CD14-positive monocyte (primary cell): ENCODE data around the gene FAM110D. TPM values are rescaled to one million over a fixed set of nuclear protein-coding genes. Genes with fewer than 3 reads are reported as not detected.

Experiments used
- DNase-seq, 3 donors: peaks; one replicate each; pipeline ENCODE4 v3.0.0-alpha.2; 2011 to 2022
- H2AFZ ChIP-seq: 2 replicates; pipeline ENCODE4 v1.6.0; 2012; ENCODE audit warnings: mild to moderate bottlenecking, low read depth, low read length, inconsistent platforms; ENCODE audit not compliant: insufficient read depth, poor library complexity, severe bottlenecking
- H3K27ac ChIP-seq, 2 donors: 1 replicate in 1 of 2; 2 replicates in 1 of 2; pipeline ENCODE4 v1.5.1; 2012 to 2013; ENCODE audit warnings: low read length in 2 of 2, control low read depth in 1 of 2, inconsistent platforms in 1 of 2, low read depth in 1 of 2, mild to moderate bottlenecking in 1 of 2
- H3K27me3 ChIP-seq, 2 donors: one replicate each; pipeline versions ENCODE4 v1.6.0 to v1.6.1; 2011 to 2013; ENCODE audit warnings: low read length in 2 of 2; ENCODE audit not compliant: control insufficient read depth in 2 of 2, insufficient read depth in 2 of 2
- H3K36me3 ChIP-seq, 2 donors: replicated peaks in 1 of 2; 1 replicate in 1 of 2; 2 replicates in 1 of 2; pipeline versions ENCODE4 v1.5.1 to v1.6.1; 2012 to 2013; ENCODE audit warnings: low read length in 2 of 2, control low read depth in 1 of 2, inconsistent platforms in 1 of 2, mild to moderate bottlenecking in 1 of 2; ENCODE audit not compliant: insufficient read depth in 2 of 2, control insufficient read depth in 1 of 2
- H3K4me1 ChIP-seq, 2 donors: 1 replicate in 1 of 2; 2 replicates in 1 of 2; pipeline versions ENCODE4 v1.5.1 to v1.6.1; 2012 to 2013; ENCODE audit warnings: low read length in 2 of 2, control low read depth in 1 of 2, inconsistent platforms in 1 of 2, mild to moderate bottlenecking in 1 of 2, moderate library complexity in 1 of 2; ENCODE audit not compliant: insufficient read depth in 2 of 2, control insufficient read depth in 1 of 2
- H3K4me2 ChIP-seq: replicated peaks from 2 replicates; pipeline ENCODE3; 2012; ENCODE audit warnings: low read length, moderate library complexity, mild to moderate bottlenecking; ENCODE audit not compliant: poor library complexity, severe bottlenecking; ENCODE audit errors: extremely low read depth
- H3K4me3 ChIP-seq, 3 experiments: fragments of 200-600 bp in 1 of 3; sonication (generic) in 1 of 3; replicated peaks in 1 of 3; 1 replicate in 2 of 3; 2 replicates in 1 of 3; pipeline ENCODE4 v1.5.1; 2011 to 2013; ENCODE audit warnings: low read length in 3 of 3, mild to moderate bottlenecking in 3 of 3, control low read depth in 2 of 3, low read depth in 2 of 3, inconsistent platforms in 1 of 3, moderate library complexity in 1 of 3
- H3K79me2 ChIP-seq: 2 replicates; pipeline ENCODE4 v1.6.0; 2012; ENCODE audit warnings: mild to moderate bottlenecking, control low read depth, inconsistent platforms, low read length, moderate library complexity; ENCODE audit not compliant: insufficient read depth
- H3K9ac ChIP-seq: 2 replicates; pipeline ENCODE4 v1.6.0; 2017; ENCODE audit warnings: low read length, mild to moderate bottlenecking; ENCODE audit not compliant: insufficient read depth, poor library complexity, severe bottlenecking
- H3K9me3 ChIP-seq, 2 donors: replicated peaks in 1 of 2; 1 replicate in 1 of 2; 2 replicates in 1 of 2; pipeline versions ENCODE4 v1.5.1 to v1.6.1; 2012 to 2013; ENCODE audit warnings: low read length in 2 of 2, control low read depth in 1 of 2; ENCODE audit not compliant: control insufficient read depth in 1 of 2, insufficient read depth in 1 of 2
- H4K20me1 ChIP-seq: 2 replicates; pipeline ENCODE4 v1.6.0; 2012; ENCODE audit warnings: mild to moderate bottlenecking, low read length, control low read depth, moderate library complexity; ENCODE audit not compliant: insufficient read depth
- H3K27ac Mint-ChIP-seq, 7 donors: one replicate each; pipeline ENCODE4 v1.8.0; 2020; ENCODE audit warnings: mild to moderate bottlenecking in 7 of 7, mixed read lengths in 7 of 7, moderate library complexity in 6 of 7, inconsistent platforms in 2 of 7
- H3K27me3 Mint-ChIP-seq, 3 donors: one replicate each; pipeline ENCODE4 v1.8.0; 2021 to 2022; ENCODE audit warnings: low read depth in 3 of 3, mild to moderate bottlenecking in 3 of 3, mixed read lengths in 3 of 3, moderate library complexity in 3 of 3, inconsistent platforms in 1 of 3
- H3K36me3 Mint-ChIP-seq, 2 donors: one replicate each; pipeline ENCODE4 v1.8.0; 2020; ENCODE audit warnings: mixed read lengths in 2 of 2, inconsistent platforms in 1 of 2, mild to moderate bottlenecking in 1 of 2
- H3K4me1 Mint-ChIP-seq: one replicate; pipeline ENCODE4 v1.8.0; 2020; ENCODE audit warnings: mild to moderate bottlenecking, mixed read lengths
- H3K4me3 Mint-ChIP-seq, 2 donors: one replicate each; pipeline ENCODE4 v1.8.0; 2020; ENCODE audit warnings: mild to moderate bottlenecking in 2 of 2, mixed read lengths in 2 of 2, moderate library complexity in 1 of 2
- H3K9me3 Mint-ChIP-seq, 7 donors: one replicate each; pipeline ENCODE4 v1.8.0; 2020 to 2022; ENCODE audit warnings: mixed read lengths in 7 of 7, mild to moderate bottlenecking in 6 of 7, moderate library complexity in 6 of 7, inconsistent platforms in 2 of 7
- CTCF ChIP-seq: fragments of 200-600 bp; IDR thresholded peaks from one replicate; pipeline ENCODE4 v1.8.0; 2022; ENCODE audit warnings: antibody characterized with exemption, mild to moderate bottlenecking
- WGBS: methylation state at CpG from one replicate; pipeline ENCODE4 v1.1.5; 2013; ENCODE audit warnings: missing lambda C conversion rate; ENCODE audit not compliant: insufficient coverage; 5-methylcytosine and 5-hydroxymethylcytosine counted together
- intact Hi-C, 2 donors: fragments of 100-400 bp; cut with micrococcal nuclease; formaldehyde crosslinking; loops; one replicate each; pipeline versions ENCODE4 v1.15.0 to v1.15.1; 2023
- polyA plus RNA-seq, 3 donors: library from polyadenylated mRNA; depleted of rRNA in 1 of 3; unstranded in 2 of 3; stranded (reverse) in 1 of 3; fragments of 300-500 nt in 2 of 3; fragments of >200 nt in 1 of 3; fragmentation: Illumina TruSeq in 2 of 3; gene quantifications; 1 replicate in 2 of 3; 2 replicates in 1 of 3; pipeline ENCODE4 v1.2.3, GENCODE V29; 2012 to 2021

Gene FAM110D
- polyA plus RNA-seq, 3 donors, result not detected

- Histone ChIP-seq H3K9ac (no peak overlapping the region), H3K36me3 (no peaks in the 10 kb centered on the region), H3K27me3 (no peaks in the 10 kb centered on the region), H3K27ac (no peak overlapping the region), H2AFZ (peak overlapping the region; percentile 56), H3K9me3 (no peaks in the 10 kb centered on the region), H3K4me2 (peak overlapping the region; percentile 35), H3K79me2 (no peaks in the 10 kb centered on the region), H3K4me1 (peaks cover 13 to 20% of the 10 kb centered on the region in 2 donors), H3K4me3 (no peak overlapping the region), H4K20me1 (no peaks in the 10 kb centered on the region)
- peak overlapping the region in 1 of 2 donors; percentile 39 for H3K4me3 Mint-ChIP-seq
- H3K27ac Mint-ChIP-seq, result no peak overlapping the region
- DNase-seq, result peak; percentile 67 to 87 (median 81)
- peak; percentile 89 for TF ChIP-seq CTCF
- intact Hi-C loops, result loop anchor here (1.0 to 10.0 kb wide), 3 partner anchors 40 to 110 kb away; no protein-coding TSS in a partner anchor
- H3K36me3 Mint-ChIP-seq, result no peaks in the 10 kb centered on the region
- H3K4me1 Mint-ChIP-seq, result peaks cover 20% of the 10 kb centered on the region
- peaks cover 3 to 6% (median 4%) of the 10 kb centered on the region in 3 donors for H3K27me3 Mint-ChIP-seq
- H3K9me3 Mint-ChIP-seq, result no peaks in the 10 kb centered on the region
- WGBS, result 39% methylated on average over 6 of the region's 19 CpGs
These were observed 13.6 kb upstream of the FAM110D start for GRCh38 chr1:26145041-26145959.

- 86% methylated on average over 6 of the region's 6 CpGs for WGBS
- Histone ChIP-seq H2AFZ (no peak overlapping the region), H3K9ac (no peak overlapping the region), H3K4me3 (no peak overlapping the region), H3K9me3 (no peaks in the 10 kb centered on the region), H3K27ac (no peak overlapping the region), H3K4me1 (peaks cover 13 to 20% of the 10 kb centered on the region in 2 donors), H3K79me2 (no peaks in the 10 kb centered on the region), H4K20me1 (no peaks in the 10 kb centered on the region), H3K36me3 (no peaks in the 10 kb centered on the region), H3K4me2 (no peak overlapping the region), H3K27me3 (no peaks in the 10 kb centered on the region)
- no peak for DNase-seq
- H3K4me3 Mint-ChIP-seq, result no peak overlapping the region
- H3K27ac Mint-ChIP-seq, result no peak overlapping the region
- no peaks in the 10 kb centered on the region for H3K36me3 Mint-ChIP-seq
- H3K27me3 Mint-ChIP-seq, result peaks cover 3 to 8% (median 4%) of the 10 kb centered on the region in 3 donors
- no peak for TF ChIP-seq CTCF
- peaks cover 20% of the 10 kb centered on the region for H3K4me1 Mint-ChIP-seq
- intact Hi-C loops, result loop anchor here (1.0 to 10.0 kb wide), 3 partner anchors 41 to 111 kb away; no protein-coding TSS in a partner anchor
- no peaks in the 10 kb centered on the region for H3K9me3 Mint-ChIP-seq
These were observed 13.0 kb upstream of the FAM110D start for GRCh38 chr1:26145960-26146294.
